ENCODE data around the gene DPP10.

- TF ChIP-seq CTCF (IDR thresholded peaks at IDR 0.05; ENCODE audit: low read length) (no peak), EZH2 (IDR thresholded peaks at IDR 0.05; ENCODE audit: borderline replicate concordance, low read length) (no peak)
Observed at GRCh38 chr2:114745700-114746099, 303.3 kb downstream of the DPP10 start.

All from OCI-LY1 (cell line).